OCI-LY3 (cell line): ENCODE results near the gene SAP30L.

Source experiments
- EZH2phosphoT487 ChIP-seq: fragments of 200-600 bp; shearing (Covaris generic); IDR thresholded peaks from 2 replicates; pipeline ENCODE4 v1.6.1; 2018; ENCODE audit warnings: antibody characterized with exemption, mixed run types, low read depth
- TF ChIP-seq, protein P1 (sequence below): fragments of 200-600, 300-600 bp; sonication (generic); IDR thresholded peaks from 2 replicates; pipeline ENCODE4 v1.5.1; 2014; ENCODE audit warnings: antibody characterized with exemption, low read length, low read depth

DNA sequence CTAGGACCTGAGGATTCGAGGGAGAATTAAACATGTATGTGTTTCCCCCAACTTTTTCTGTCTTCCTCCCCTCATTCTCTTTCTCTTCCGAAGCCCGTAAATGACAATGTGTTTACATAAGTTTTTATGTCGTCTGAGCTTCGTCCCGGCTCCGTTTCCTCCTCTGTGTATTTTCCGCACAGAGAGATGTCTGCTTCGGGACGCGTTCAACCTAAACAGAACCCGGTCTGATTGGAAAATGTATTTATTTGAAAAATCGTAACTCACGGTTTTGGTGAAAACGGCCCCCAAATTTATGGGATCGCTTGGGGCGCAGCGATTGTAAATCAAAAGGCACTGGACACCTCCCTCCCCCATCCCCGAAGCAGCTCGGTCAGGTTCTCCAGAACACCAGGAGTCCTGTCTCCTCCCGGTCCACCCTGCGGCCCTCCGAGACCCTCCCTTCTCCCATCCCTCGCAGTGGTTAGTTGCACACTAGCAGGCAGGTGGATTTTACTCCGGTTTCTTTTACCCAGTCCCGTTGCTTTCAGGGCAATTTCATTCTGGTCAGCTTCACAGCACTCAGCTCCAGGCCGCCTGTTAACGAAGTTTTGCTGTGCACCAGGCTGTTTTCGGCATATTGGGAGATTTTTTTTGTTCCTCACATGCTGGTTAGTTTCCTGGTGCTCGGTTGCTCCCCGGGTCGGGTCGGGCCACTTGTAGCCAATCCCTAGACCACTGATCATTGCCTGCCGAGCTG is 38.0 kb downstream of the SAP30L start:
- TF ChIP-seq, protein P1, sequence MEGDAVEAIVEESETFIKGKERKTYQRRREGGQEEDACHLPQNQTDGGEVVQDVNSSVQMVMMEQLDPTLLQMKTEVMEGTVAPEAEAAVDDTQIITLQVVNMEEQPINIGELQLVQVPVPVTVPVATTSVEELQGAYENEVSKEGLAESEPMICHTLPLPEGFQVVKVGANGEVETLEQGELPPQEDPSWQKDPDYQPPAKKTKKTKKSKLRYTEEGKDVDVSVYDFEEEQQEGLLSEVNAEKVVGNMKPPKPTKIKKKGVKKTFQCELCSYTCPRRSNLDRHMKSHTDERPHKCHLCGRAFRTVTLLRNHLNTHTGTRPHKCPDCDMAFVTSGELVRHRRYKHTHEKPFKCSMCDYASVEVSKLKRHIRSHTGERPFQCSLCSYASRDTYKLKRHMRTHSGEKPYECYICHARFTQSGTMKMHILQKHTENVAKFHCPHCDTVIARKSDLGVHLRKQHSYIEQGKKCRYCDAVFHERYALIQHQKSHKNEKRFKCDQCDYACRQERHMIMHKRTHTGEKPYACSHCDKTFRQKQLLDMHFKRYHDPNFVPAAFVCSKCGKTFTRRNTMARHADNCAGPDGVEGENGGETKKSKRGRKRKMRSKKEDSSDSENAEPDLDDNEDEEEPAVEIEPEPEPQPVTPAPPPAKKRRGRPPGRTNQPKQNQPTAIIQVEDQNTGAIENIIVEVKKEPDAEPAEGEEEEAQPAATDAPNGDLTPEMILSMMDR: no peak
- TF ChIP-seq EZH2phosphoT487: no peak
